K562 (cell line): ENCODE results near the gene KCNC3. TPM values are rescaled to one million over a fixed set of nuclear protein-coding genes. Genes with fewer than 3 reads are reported as not detected.

Source experiments
- CTCF ChIP-seq, 3 experiments: IDR thresholded peaks in 2 of 3; conservative IDR thresholded peaks in 1 of 3; 2 replicates each; pipeline ENCODE4 v1.5.1; 2011 to 2012; ENCODE audit warnings: low read length in 3 of 3, mild to moderate bottlenecking in 3 of 3, control low read depth in 2 of 3, improper control_type of control experiment in 1 of 3, inconsistent platforms in 1 of 3, low read depth in 1 of 3, mixed read lengths in 1 of 3, moderate library complexity in 1 of 3; ENCODE audit not compliant: insufficient read depth in 2 of 3
- KHSRP ChIP-seq: fragments of 450-650 bp; IDR thresholded peaks from 2 replicates; pipeline ENCODE4 v1.6.1; 2017
- NFE2 ChIP-seq: IDR thresholded peaks from 2 replicates; pipeline ENCODE4 v1.6.1; 2014; ENCODE audit warnings: antibody characterized with exemption, low read depth
- PATZ1 ChIP-seq: fragments of 250-450 bp; sonication (Bioruptor Pico); IDR thresholded peaks from 2 replicates; pipeline ENCODE4 v1.5.0; 2020; ENCODE audit warnings: mild to moderate bottlenecking, borderline replicate concordance
- UBTF ChIP-seq, 2 experiments: IDR thresholded peaks; 2 replicates each; pipeline ENCODE4 v1.6.1; 2012; ENCODE audit warnings: improper control_type of control experiment in 2 of 2, low read depth in 2 of 2, low read length in 2 of 2, borderline replicate concordance in 1 of 2
- ZBTB1 ChIP-seq: sonication (generic); formaldehyde crosslinking; IDR thresholded peaks from 2 replicates; pipeline ENCODE4 v1.8.1; 2023; ENCODE audit warnings: missing genetic modification reagents, low read depth, mild to moderate bottlenecking, borderline replicate concordance
- polyA plus RNA-seq, 8 experiments: library from polyadenylated mRNA; depleted of rRNA in 4 of 8; stranded (reverse) in 5 of 8; unstranded in 3 of 8; fragments of >200 nt; fragmentation: Nextera tagmentation in 2 of 8; fragmentation: Illumina TruSeq in 1 of 8; extraction: Ambion mirVana in 2 of 8; extraction: Trizol in 1 of 8; gene quantifications; 2 replicates each; pipeline versions ENCODE4 v1.2.1 to v1.2.3, GENCODE V29; 2011 to 2014; ENCODE audit warnings: inconsistent platforms in 1 of 8, missing spikeins in 1 of 8
- total RNA-seq, 7 experiments: library from RNA; depleted of rRNA in 6 of 7; stranded (reverse); fragments of >200 nt in 6 of 7; fragmentation: Illumina TruSeq in 2 of 7; extraction: Trizol in 2 of 7; gene quantifications; 2 replicates each; pipeline versions ENCODE4 v1.2.1 to v1.2.3, GENCODE V29; 2011 to 2021; ENCODE audit warnings: low replicate concordance in 1 of 7

Gene KCNC3
- total and polyA plus RNA-seq, 9 of the 15 experiments (the other 6 are each of a cell fraction or from before 2014, with no cell fraction given), result 0.03 to 26.2 (median 2.0) TPM

GRCh38 chr19:50328873-50329145 lies 368 bp downstream of the KCNC3 start (continued):
- TF ChIP-seq UBTF (IDR thresholded peaks at IDR 0.05; ENCODE audit: borderline replicate concordance in 1 of 2, low read depth in 2 of 2, low read length in 2 of 2) (0 out of 4 replicates have a peak, but pooled peaks of 1 of the 2 experiments have one; percentile 28), ZBTB1 (CRISPR knock-in tag) (peak; percentile 76; the same call in 1 of the 2 replicates), PATZ1 (CRISPR knock-in tag) (no peak), KHSRP (no peak), CTCF (IDR thresholded peaks at IDR 0.05 in 2 of 3, conservative IDR thresholded peaks at IDR 0.05 in 1 of 3; ENCODE audit: insufficient read depth in 2 of 3, low read depth in 1 of 3, low read length in 3 of 3) (peak in 1 of 3 experiments; percentile 55; a peak in 1 of 6 replicates), NFE2 (no peak)
